Amygdala (tissue), 56 donors: ENCODE results near the gene LHX8.
"Not testable (repeated sequence)": the region's sequence is repeated elsewhere in the genome, so short reads cannot be mapped to it uniquely, and the experiment has no call there.

Experiments
- DNase-seq, 56 donors: peaks; one replicate each; lab custom pipeline; 2025; lab: John Stamatoyannopoulos, UW

Gene LHX8

DNA sequence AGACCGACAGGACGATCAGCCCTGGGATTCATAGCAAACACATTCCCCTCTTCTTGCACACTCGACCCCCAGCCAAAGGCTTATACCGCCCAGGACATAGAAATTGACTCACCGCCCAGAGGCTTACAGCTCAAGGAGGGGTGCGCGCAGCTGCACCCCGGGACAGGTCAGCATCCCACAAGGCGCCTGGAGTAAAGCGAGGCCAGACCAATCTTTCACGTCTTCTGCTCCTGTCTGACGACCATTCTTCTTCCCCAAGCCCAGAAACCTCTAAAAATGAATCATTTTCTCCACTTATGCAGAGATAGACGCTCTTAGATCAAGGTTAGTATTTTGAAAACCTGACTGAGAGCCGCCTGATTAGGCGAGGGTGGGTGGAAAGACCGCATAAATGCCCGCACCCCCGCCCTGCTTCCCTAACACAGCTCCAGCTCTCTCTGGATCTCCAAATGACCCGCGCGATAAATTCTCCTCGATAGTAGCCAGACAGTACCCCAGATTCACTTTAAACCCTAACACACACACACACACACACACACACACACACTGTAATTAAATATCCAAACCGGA is 1.9 kb upstream of the LHX8 start:
- no peak for DNase-seq

GRCh38 chr1:75132812-75133619 is 1.2 kb upstream of the LHX8 start:
- no peak for DNase-seq

DNA sequence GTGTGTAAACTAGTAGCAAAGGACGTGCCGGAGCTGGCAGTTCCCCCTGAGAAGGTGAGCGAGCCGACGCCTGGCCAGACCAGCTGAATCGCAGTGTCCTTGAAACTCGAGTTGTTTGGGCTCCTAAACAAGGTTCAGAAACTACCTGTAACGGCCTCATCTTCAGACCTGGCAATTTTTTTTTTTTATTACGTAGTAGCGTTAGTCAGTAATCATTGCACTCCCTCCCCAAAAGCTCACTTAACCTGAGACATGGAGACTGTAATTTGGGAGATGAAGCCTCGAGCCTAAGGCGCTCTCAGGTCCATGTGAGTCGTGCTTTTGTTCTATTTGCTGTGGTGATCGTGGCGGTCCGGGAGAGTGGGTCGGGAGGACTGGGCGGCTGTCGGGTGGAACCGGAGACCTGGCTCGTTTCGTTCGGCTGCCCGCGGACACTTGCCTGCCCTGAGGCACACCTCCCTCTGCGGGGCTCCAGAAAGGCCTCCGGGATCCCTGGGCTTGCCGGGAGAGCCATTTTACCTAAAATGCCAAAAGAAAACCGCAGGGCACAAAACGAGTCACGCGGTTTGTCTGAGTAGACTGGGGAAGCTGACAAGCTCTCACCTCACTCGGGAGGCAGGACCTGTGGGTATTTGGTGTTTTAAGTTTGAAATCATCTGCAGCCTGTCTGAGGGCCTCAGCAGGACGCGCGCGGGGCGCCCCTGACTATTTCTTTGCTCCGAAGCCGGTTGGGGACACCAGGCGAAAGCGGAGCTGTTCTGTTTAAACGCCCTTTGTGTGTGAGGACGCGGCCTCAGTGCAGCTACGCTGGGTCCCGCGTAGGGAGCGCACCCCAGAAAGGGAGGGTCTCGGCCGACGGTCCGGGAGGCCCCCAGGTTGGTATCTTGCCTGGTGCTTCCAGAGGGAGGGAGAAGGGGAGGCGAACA is 722 bp downstream of the LHX8 start:
- no peak for DNase-seq

DNA sequence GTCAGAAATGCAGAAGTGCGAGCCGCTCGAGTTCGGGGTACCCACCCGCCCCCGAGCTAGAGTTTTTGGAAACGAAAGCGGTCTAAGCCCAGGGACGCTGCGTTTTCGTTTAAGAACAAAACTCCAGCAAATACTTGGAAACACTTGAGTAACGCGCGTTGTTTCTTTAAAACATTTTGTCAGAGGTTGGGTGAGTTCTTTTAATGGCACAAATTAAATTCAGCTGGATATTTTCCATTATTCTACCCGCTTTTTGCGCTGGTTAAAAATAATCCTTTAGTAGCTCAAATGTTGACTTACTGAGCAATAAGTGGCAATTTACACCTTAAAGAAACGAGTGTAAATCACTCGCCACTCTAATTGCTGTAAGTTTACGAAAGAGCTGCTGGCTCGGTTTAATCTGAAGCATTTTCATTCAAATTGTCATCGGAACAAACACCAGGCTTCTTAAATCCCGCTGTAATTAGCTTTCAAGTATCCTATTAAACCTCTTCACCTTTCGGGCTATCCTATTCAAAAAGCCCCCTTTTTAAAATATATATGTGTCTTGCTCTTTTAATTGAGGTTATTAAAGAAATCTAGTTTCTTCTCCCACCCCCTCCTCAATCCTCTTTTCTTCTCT is 1.5 kb downstream of the LHX8 start:
- DNase-seq = no peak

DNA sequence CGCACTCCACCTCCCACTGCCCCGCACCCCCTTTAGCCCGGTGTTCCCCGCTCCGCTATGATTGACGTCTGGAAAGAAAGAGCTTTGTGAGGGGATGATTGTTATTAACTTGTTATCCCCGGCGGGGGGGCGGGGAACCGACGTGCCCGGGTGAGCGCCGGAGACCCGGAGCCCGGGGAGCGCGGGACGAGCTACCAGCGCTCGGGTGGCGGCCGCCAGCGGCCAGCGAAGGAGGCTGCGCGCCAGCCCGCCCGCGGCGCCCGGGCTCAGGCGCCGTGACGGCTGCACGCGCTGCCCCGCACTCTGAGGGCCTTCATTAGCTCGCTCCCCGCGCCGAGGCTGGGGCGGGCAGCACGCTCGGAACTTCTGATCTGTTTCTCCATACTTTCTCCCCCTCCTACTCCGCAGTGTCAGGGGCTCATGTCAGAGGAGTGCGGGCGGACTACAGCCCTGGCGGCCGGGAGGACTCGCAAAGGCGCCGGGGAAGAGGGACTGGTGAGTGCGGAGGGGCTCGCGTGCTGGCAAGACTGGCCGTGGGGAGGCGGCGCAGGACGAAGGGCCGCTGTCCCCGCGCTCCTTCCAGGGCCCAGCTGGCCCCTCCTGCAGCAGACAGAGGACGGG is 2.1 kb downstream of the LHX8 start:
- no peak for DNase-seq

DNA sequence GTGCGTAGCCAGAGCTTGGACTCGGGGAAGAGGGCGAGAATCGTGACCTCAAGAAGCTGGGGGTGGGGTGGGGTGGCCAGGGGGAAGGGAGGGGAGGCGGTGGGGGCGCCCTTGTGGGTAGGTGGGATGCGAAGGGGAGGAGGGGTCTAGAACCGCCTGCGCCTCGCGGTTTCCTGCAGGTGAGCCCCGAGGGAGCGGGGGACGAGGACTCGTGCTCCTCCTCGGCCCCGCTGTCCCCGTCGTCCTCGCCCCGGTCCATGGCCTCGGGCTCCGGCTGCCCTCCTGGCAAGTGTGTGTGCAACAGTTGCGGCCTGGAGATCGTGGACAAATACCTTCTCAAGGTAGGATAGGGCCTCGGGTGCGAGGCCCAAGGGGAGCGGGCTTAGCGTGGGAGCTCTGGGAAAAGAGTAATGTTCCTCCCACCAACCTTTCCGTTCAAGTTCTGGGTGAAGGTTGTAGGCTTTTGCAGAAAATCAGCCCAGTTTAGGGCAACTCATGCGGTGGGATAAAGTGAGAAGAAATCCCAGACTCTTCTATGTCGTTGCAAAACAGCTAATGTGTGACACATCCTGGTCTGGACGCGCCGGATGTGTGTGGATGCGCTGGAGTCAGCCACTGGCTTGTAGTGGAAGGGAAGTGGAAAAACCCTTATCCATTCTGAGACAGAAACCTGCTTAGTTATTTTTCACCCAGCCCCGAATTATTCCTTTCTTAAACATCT is 2.9 kb downstream of the LHX8 start:
- no peak for DNase-seq

DNA sequence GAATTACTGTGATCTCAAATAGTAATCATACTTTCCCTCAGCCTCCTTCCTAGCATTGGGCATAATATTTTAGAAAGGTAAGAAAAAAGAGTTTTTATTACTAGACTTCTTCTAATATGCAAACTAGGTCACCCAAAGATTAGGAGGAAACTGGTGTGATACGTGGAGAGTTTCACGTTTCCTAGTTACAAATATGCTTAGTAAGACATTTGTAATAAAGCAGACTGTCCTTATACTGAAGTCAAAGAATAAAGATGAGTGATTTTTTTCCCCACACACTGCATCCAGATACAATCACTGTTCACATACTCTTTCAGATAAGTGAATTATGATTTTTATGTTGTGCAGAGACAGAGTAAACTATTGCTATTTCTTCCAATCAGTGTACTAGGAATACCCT is 17.9 kb downstream of the LHX8 start:
- no peak for DNase-seq

GRCh38 chr1:75159154-75159553 is 25.0 kb downstream of the LHX8 start:
- no peak for DNase-seq

- DNase-seq = no peak
Observed at GRCh38 chr1:75165264-75165663, 31.1 kb downstream of the LHX8 start.

GRCh38 chr1:75166821-75167220 is 32.6 kb downstream of the LHX8 start:
- no peak for DNase-seq

GRCh38 chr1:75170011-75170410 is 35.8 kb downstream of the LHX8 start:
- no peak for DNase-seq

- DNase-seq = no peak
Observed at GRCh38 chr1:75170981-75171380, 36.8 kb downstream of the LHX8 start.

DNA sequence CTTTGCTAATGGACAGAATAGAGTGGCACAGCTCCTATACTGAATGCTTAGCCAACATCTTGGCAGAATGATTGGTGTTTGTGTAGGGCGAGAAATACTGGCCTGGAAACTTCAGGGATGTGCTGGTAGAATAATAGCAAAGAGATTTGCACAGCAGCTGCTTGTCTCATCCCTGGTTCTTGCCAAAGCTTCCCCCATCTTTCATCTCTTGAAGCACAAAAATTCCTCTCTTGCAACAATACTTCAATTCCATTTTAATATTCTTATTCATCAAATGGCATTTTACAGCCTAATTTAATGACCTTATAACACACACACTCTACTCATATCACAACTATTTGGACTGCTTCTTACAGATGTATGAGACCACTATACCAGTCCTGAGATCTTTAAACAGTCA is 37.7 kb downstream of the LHX8 start:
- DNase-seq = no peak

DNA sequence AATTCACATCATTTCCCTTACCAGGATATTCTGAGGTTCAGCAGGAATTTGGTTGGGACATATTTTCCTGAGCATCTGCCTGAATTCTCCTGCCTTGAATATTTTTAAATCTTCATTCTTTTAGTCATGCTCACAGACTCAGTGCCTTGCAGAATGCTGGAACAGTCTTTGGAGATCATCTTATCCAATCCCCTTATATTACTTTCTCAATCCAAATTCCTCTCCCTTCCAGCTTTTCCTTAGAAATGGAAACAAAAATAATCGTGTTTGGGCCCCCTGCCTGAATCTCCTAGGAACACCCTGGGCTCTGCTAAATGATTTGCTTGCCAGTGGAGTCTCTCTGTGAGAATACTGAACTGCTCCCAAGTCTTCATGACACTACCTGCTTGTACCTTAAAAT is 38.4 kb downstream of the LHX8 start:
- peak in 1 of 56 donors; percentile 6 for DNase-seq

DNA sequence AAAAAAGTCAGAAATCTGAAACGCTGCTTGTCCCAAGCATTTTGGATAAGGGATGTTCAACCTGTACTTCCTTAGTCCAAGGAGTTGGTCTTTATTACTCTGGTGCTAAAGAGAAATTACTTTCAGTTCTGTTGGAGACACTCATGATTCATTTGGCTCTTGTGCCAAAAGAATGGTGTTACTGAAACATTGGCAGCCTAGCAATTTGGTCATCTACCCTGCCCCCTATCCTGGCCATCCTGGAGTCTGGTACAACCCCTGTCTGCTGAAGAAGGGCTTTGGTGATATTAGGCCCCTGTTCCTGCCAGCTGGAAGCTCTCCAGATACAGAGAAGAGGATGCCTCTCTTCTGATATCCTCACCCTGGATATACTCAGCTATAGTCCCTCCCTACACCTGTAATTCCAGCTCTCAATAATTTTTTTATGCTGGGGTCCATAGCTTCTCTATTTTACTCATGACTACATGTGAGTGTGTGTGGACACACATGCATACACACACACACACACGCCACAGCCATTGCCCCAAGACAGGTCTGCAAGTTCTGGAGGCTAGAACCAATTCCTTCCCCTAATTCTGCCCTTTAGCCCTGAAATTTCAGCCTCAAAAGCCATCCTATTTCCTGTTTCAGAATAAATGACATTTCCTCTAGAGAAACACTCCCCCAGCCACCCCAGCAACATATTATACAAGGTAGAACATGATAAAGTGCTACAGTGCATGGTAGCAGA is 40.0 kb downstream of the LHX8 start:
- DNase-seq = no peak

- not testable (repeated sequence) for DNase-seq
Observed at GRCh38 chr1:75181214-75181955, 47.2 kb downstream of the LHX8 start.

DNA sequence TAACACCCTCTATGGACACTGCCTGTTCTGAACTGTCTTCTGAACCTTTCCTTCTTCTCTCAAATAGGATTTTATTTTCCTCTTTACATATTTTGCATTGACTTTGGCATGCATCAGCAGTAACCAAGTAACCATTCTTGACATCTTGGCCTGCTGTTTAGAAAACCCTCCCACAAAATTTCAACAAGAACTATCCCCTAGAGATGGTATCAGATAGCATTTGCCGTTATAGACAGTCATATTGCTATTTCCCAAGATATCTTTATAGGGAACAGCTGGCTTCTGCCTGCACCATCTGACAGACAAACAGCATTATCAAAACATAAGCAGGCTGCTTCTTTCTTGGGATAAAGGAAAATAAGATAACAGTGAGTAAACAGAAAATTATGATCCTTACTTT is 54.7 kb downstream of the LHX8 start:
- no peak for DNase-seq

GRCh38 chr1:75198163-75198562 is 64.0 kb downstream of the LHX8 start:
- no peak for DNase-seq
